GM18499 (cell line): ENCODE results near the gene GPC3.
"Not testable (repeated sequence)": the region's sequence is repeated elsewhere in the genome, so short reads cannot be mapped to it uniquely, and the experiment has no call there.

Experiments used
- ATAC-seq: cut with Tn5 transposase; IDR thresholded peaks from one replicate; pipeline ENCODE4 v1.9.1; 2021; ENCODE audit warnings: moderate number of reproducible peaks; ENCODE audit not compliant: insufficient read depth, unreplicated experiment

GPC3 gene

GRCh38 chrX:133999031-133999705 lies 13.8 kb upstream of the GPC3 start:
- ATAC-seq = no peak

- no peak for ATAC-seq
Observed at GRCh38 chrX:133995759-133996158, 10.4 kb upstream of the GPC3 start.

GRCh38 chrX:133994576-133994975 lies 9.2 kb upstream of the GPC3 start:
- ATAC-seq = no peak

- ATAC-seq = no peak
Observed at GRCh38 chrX:133992882-133993281, 7.5 kb upstream of the GPC3 start.

GRCh38 chrX:133991814-133992213 lies 6.4 kb upstream of the GPC3 start:
- ATAC-seq = no peak

- ATAC-seq = not testable (repeated sequence)
Observed at GRCh38 chrX:133991057-133991456, 5.7 kb upstream of the GPC3 start.

GRCh38 chrX:133989993-133990392 lies 4.6 kb upstream of the GPC3 start:
- no peak for ATAC-seq

GRCh38 chrX:133989490-133989889 lies 4.1 kb upstream of the GPC3 start:
- no peak for ATAC-seq

GRCh38 chrX:133988010-133988409 lies 2.6 kb upstream of the GPC3 start:
- ATAC-seq = no peak

- ATAC-seq = no peak
Observed at GRCh38 chrX:133987188-133987587, 1.8 kb upstream of the GPC3 start.

GRCh38 chrX:133985967-133986683 lies 731 bp upstream of the GPC3 start:
- no peak for ATAC-seq

- no peak for ATAC-seq
Observed at GRCh38 chrX:133984857-133985163, 584 bp downstream of the GPC3 start.

GRCh38 chrX:133983974-133984845 lies 1.2 kb downstream of the GPC3 start:
- ATAC-seq = no peak

- no peak for ATAC-seq
Observed at GRCh38 chrX:133983256-133983973, 2.0 kb downstream of the GPC3 start.

- no peak for ATAC-seq
Observed at GRCh38 chrX:133981924-133982323, 3.5 kb downstream of the GPC3 start.

GRCh38 chrX:133980832-133981588 lies 4.4 kb downstream of the GPC3 start:
- no peak for ATAC-seq

- ATAC-seq = no peak
Observed at GRCh38 chrX:133980406-133980805, 5.0 kb downstream of the GPC3 start.

- ATAC-seq = no peak
Observed at GRCh38 chrX:133979641-133980230, 5.7 kb downstream of the GPC3 start.

- ATAC-seq = no peak
Observed at GRCh38 chrX:133973704-133974103, 11.7 kb downstream of the GPC3 start.

- no peak for ATAC-seq
Observed at GRCh38 chrX:133972916-133973315, 12.5 kb downstream of the GPC3 start.
